Globus pallidus (tissue), 1 donor: ENCODE data around the gene ZMYM2.
"Not testable (repeated sequence)": the region's sequence is repeated elsewhere in the genome, so short reads cannot be mapped to it uniquely, and the experiment has no call there.

Source experiments
- DNase-seq: peaks from one replicate; pipeline ENCODE4 v3.0.0-alpha.2; 2015; ENCODE audit warnings: low spot score

The ZMYM2 gene

DNA sequence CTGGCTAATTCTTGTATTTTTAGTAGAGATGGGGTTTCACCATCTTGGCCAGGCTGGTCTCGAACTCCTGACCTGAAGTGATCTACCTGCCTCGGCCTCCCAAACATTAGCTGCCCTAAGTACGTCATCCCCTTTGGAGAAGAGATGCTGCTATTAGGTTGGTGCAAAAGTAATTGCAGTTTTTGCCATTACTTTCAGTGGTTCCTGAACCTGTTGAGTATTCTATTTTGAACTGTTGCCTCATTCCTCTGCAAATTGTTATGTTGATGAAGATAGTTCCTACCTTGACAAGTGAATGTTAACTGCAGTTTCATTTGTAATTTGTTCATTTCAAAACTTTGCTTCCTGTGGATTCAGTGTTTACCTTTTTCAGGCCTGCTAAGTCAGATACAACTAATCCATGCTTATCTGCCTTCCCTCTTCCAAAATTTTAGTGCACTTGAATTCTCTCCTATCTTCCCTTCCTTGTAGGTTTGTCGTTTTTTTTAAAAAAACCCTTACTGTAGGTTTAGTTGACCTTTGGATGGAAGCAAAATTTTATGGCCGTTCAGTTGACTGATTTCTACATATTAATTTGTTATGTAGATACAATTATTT, 24.0 kb downstream of the ZMYM2 start:
- DNase-seq: no peak

DNA sequence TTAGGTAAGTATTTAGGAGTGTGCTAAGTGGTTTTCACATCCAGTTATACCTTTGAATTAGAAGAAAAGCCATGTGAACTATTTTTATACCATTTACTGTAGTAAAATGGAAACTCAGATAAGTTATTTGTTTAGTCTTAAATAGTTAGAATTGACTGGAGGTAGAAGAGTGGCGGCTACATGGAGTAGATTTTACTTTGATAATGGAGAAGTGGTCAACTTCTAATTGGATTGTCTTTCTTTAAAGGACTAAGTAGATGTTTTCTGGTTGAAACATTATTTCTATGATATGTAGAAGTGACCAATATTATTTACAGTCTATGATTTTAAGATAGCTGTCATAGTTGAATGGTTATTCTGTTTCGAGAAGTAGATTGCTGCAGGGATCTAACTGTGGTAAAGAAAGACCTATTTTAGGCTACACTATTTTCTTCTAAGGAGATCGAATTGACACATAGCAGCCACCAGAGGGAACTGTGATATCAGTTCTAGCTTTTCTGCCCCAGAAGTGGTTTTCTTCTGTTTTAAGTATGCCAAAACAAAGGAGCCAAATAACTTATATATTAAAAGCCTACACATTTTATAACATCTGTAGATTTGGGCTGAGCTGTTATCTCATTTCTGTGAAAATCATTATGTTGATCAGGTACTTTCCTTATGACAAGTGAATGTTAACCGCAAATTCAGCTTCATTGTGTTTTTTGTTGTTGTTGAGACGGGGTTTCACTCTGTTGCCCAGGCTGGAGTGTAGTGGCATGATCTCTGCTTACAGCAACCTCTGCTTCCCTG, 26.1 kb downstream of the ZMYM2 start:
- DNase-seq: peak; percentile 36

DNA sequence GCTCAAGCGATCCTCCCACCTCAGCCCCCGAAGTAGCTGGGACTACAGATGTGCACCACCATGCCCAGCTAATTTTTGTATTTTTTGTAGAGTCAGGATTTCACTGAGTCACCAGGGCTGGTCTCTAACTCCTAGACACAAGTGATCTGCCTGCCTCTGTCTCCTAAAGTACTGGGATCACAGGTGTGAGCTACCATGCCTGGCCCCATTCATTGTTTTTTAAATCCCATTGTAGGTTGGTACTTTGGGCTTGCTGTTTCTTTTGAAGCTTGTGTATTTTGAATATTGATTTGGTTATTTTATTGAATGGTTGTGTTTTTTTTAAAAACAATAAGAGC, 26.7 kb downstream of the ZMYM2 start:
- no peak for DNase-seq

DNA sequence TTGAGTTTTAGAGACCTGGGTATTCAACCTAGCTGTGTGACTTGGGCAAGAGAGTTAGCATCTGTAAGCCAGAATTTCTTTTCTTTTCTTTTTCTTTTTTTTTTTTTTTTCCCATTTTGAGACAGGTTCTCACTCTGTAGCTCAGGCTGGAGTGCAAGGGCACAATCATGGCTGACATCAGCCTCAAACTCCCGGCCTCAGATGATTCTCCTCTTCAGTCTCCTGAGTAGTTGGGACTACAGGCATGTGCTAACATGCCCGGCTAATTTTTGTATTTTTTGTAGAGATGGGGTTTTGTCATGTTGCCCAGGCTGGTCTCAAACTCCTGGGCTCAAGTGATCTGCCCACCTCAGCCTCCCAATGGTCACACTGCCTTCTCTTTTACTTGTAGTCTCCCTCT, 33.0 kb downstream of the ZMYM2 start:
- no peak for DNase-seq

DNA sequence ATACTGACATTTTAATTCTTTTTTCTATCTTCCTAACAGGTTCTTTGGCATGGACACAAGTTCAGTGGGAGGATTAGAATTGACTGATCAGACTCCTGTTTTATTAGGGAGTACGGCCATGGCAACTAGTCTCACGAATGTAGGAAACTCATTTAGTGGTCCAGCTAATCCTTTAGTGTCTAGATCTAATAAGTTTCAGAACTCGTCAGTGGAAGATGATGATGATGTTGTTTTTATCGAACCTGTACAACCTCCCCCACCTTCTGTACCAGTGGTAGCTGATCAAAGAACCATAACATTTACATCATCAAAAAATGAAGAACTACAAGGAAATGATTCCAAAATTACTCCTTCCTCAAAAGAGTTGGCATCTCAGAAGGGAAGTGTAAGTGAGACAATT, 34.5 kb downstream of the ZMYM2 start:
- DNase-seq: no peak

DNA sequence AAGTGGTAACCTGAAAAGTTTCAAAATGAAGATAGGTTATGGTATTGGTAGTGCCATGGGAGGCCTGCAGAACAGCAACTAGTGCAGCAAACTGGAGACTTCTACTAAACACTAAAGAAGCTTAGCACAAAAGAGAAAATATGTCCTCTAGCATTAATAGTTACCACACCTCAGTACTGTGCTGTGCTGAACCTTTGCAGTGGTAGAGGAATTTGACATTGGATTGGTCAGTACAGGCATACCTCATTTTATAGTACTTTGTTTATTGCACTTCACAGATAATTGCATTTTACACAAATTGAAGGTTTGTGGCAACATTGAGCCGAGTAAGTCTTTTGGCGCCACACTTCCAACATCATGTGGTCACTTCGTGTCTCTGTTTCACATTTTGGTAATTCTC, 40.4 kb downstream of the ZMYM2 start:
- DNase-seq: no peak

DNA sequence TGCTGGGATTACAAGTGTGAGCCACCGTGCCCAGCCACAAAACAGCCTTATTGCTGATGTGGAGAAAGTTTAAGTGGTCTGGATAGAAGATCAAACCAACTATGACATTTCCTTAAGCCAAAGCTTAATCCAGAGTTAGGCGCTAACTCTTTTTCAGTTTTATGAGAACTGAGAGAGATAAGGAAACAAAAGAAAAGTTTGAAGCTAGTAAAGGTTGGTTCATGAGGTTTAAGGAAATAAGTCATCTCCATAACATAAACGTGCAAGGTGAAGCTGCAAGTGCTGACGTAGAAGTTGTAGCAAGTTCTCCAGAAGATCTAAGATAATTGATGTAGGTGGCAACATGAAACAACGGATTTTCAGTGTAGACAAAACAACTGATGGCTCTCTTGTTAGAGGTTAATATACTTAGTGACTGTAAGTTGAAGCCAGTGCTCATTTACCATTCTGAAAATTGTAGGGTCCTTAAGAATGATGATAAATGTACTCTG, 41.6 kb downstream of the ZMYM2 start:
- no peak for DNase-seq

DNA sequence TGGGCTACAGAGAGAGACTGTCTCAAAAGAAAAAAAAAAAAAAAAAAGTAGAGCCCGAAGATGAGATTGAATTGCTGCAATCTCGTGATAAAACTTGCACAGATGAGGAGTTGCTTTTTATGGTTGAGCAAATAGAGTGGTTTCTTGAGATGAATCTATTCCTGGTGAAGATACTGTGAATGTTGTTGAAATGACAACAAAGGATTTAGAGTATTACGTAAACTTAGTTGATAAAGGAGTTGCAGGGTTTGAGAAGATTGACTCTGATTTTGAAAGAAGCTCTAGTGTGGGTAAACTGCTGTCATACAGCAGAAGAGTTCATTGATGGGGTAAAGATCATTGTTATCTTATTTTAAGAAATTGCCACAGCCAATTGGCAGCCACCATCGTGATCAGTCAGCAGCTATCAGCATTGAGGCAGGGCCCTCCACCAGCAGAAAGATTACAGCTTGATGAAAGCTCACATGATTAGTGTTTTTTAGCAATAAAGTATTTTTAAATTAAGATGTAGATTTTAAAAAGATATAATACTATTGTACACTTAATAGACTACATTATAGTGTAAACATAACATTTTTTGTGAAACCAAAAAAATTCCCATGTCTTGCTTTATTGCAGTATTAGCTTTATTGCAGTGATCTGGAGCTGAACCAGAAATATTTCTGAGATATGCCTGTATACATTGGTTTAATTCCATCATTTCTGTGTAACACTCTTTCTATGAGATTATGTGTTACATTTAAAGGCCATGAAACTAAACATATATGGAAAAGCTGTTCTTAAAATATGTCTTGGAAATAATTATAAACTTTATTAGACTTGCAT, 43.1 kb downstream of the ZMYM2 start:
- no peak for DNase-seq

DNA sequence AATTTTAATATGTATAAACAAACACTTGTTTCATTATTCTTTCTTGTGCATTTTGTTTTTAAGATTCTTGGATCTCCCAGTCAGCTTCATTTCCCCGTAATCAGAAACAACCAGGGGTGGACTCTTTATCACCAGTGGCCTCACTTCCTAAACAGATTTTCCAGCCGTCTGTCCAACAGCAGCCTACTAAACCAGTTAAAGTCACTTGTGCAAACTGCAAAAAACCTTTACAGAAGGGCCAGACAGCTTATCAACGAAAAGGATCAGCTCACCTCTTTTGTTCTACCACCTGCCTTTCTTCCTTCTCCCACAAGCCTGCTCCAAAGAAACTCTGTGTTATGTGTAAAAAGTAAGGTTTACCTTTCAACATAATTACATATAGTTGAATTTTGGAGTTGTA, 44.3 kb downstream of the ZMYM2 start:
- no peak for DNase-seq

DNA sequence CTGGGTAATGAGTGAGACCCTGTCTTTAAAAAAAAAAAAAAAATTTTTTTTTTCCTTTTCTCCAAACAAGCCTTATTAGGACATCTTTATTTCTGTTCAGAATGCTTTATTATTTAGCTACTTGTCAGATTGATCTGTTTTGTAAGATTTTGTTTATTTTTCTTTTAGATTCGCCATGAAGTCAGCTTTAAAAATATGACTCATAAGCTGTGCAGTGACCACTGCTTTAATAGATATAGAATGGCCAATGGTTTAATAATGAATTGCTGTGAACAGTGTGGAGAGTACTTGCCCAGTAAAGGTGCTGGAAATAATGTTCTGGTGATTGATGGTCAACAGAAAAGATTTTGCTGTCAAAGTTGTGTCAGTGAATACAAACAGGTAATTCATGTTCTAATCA, 47.7 kb downstream of the ZMYM2 start:
- DNase-seq: no peak

DNA sequence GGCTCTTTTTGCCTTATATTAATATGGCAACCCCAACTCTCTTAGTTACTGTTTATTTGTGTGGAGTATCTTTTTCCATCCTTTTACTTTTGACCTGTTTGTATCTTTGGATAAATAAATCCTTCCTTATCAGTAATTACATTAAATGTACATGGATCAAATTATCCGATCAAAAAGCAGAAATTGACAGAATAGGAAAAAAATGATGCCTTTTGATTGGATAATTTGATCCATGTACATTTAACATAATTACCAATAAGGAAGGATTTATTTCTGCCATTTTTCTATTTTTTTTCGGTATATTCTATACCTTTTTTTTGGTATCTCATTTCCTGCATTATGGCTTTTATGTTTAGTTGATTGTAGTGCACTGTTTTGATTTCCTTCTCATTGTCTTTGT, 57.2 kb downstream of the ZMYM2 start:
- no peak for DNase-seq

DNA sequence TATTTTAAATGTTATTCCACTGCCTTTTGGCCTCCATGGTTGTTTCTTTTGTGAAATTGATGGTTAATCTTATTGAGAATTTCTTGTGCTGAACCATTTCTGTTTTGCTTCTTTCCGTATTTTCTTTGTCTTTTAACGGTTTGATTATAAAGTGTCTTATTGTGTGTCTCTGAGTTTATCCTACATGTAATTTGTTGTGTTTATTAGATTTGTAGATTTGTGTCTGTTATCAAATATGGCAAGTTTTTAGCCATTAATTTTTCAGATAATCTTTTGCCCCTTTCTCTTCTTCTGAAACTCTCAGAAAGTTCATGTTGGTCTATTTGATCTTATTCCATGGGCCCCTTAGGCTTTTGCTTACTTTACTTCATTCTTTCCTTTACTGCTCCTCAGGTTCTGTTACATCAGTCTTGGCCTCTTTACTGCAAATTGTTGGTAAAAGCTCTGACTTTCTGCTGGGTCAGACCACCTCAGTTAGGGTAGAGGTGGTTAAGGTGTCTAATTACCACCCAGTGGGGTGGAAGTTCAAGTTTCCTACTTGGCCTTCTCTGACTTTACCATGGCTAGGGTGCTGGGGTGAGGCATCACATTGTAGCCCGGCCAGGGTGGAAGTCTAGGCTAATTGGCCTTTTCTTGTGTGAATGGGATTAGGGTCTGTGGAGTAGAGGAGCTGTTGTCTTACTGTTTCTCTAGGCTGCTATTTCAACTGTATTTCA, 58.3 kb downstream of the ZMYM2 start:
- DNase-seq: no peak

DNA sequence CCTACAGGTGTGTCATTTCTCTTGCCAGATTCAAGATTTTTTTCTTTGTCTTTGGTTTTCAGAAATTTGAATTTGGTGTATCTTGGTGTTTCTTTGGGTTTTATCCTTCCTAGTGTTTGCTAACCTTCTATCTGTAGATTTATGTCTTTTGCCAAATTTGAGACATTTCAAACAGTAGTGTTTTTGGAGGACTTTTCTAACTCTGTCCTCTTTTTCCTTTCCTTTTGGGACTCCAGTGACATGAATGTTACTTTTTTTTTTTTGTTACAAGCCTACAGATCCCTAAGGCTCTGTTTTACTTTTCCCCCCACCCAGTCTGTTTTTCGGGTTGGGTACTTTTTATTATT, 58.8 kb downstream of the ZMYM2 start:
- no peak for DNase-seq

DNA sequence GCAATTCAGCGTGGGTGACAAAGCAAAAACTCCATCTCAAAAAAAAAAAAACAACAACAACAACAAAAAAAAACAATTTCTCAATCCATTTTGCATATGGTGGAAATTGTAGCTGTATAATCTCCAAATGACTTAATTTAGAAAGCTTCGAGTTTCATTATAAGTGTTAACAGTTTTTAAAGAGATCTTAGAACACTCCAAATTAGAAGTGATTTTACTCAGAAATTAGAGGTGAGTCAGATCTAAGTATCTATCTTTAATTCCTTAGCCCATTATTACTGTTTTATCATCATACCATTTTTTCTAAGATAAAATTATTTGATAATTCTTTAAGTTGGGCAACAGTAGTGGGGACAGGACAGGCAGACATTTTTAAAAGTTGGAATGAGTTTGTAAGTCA, 60.5 kb downstream of the ZMYM2 start:
- DNase-seq: no peak

DNA sequence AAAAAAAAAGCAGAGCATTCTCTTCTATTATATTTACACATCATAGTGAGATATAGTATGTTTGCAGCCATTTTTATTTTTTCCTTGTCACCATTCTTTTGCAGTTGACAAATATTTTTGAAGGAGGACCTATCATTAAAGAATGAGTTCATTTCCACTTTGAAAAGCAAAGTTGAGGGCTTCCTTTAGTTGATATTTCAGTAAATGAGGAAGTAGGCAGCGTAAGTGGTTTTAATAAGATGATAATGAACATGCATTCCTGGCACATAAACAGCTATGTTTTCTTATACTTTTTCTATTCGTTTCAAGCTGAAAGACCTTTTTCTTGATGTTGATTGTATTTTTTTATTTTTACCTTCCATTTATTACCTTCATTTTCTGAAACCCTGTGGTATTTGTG, 66.2 kb downstream of the ZMYM2 start:
- DNase-seq: no peak

DNA sequence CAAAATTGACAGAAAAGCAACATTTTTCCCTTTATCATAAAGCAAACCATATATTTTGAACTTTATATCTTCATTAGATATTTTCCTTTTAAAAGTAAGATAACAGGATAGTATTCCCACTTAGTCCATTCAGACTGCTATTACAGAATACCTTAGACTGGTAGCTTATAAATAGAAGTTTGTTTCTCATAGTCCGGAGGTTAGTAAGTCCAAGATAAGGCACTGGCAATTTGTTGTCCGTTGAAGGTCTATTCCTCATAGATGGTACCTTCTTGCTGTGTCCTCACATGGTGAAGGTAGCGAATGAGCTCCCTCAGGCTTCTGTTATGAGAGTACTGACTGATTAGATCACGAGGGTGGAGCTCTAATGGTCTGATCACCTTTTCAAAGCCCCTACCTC, 70.4 kb downstream of the ZMYM2 start:
- DNase-seq: no peak

DNA sequence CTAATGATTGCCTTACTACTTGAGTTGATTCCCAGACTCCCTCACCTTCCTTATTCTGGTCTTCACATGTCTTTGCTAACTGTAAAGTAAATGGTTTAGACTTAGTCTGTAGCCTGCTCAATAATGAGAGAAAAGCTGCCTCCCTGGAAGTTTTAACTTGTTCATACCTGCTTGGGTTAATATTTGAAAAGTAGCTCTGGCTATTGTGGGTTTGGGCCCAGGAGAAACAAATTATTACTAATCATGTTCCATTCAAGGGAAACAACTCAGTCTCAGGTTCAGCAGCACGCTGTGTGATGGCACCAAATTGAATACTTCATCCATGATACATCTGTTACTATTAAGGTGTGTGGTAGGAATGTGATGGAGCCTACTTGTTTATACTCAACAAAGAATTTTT, 75.0 kb downstream of the ZMYM2 start:
- DNase-seq: no peak

DNA sequence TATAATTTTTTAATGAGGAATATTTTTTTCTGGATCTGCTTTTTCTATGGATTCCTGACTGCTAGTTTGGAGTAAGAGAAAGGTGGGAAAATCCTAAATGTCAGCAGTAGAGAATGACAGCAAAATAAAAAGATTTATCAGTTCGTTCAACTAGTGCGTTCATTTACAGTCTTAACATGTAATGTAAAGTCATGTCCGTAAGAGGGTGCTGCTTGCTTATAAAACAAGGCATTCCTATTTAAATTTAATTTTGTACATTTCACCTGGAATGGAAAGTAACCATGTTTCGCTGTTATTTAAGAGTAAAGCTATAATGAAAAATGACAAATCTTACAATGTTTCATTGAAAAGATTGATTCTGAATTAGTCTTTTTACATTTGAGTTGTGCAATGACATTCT, 76.6 kb downstream of the ZMYM2 start:
- no peak for DNase-seq

DNA sequence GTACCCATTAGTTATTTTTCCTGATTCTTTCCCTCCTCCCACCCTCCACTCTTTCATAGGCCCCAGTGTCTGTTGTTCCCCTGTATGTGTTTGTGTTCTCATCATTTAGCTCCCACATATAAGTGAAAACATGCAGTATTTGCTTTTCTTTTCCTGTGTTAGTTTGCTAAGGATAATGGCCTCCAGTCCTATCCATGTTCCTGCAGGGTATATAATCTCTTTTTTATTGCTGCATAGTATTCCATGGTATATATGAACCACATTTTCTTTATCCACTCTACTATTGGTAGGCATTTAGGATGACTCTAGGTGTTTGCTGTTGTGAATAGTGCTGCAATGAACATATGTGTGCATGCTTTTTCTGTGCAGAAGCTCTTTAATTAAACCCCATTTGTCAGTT, 79.4 kb downstream of the ZMYM2 start:
- DNase-seq: no peak

DNA sequence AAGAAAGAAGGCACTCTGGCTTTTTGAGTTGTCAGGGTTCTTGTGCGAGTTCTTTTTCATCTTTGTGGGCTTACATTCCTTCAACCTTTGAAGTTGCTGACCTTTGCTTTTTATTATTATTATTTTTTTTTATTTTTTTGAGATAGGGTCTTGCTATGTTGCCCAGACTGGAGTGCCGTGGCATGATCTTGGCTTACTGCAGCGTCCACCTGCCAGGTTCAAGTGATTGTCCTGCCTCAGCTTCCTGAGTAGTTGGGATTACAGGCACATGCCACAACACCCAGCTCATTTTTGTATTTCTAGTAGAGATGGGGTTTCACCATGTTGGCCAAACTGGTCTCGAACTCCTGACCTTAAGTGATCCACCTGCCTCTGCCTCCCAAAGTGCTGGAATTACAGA, 84.1 kb downstream of the ZMYM2 start:
- DNase-seq: not testable (repeated sequence)

DNA sequence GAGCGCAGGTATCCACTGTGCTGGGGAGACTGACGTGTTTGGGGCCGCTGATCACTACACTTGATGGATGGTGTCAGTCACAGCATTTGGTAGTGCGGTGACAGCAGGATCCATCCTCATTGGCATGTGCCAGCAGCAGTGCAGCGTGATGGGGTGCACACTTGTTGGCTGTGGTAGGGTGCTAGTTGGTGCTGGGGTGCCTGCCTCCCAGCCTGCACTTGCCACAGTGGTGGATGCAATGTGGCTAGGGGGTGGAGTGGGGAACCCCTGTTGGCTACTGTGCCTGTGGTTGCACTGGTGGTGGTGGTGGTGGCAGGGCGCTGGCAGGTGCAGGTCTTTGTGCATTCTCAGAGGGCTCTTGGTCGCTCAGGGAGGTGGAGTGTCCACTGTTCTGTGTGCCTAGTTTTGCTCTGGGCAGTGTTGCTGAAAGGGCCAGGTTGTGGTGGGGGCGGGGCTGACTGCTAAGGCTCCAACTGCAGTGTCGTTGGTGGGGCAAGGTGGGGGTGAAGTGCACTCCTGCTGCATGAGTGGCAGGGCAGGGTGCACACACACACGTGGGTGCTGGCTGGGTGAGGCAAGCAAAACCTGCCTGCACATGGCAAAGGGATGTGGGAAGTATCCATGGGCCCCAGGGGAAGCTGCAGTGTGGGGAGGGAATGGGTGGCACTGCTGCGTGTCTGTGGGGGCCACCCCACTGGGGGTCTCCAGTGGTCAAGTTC, 84.8 kb downstream of the ZMYM2 start:
- no peak for DNase-seq

DNA sequence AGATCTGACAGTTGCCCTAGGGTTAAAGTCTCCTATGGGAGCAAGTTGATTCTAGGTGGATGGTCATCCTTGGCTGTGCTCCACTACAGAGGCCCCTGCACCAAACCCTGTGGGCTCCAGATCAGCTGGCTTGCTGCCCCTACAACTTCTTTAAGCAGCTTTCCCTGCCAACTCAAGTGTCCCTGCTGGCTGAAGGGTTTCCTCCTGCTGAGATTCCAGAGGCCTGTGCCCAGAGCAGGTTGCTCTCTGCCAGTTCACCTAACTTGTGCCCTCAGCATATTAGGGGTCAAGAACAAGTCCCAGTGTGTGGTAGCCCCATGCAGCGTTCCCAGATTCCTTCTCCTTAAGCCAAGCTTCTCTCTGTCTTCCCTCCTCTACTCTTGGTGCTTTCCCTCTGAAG, 85.6 kb downstream of the ZMYM2 start:
- DNase-seq: no peak
